Pons (tissue), 1 donor: ENCODE results near the gene LIPK.
A peak's percentile ranks its signal among the peaks of the same experiment; 100 is the strongest.
"Not testable (repeated sequence)": the region's sequence is repeated elsewhere in the genome, so short reads cannot be mapped to it uniquely, and the experiment has no call there.

Experiments used
- DNase-seq: peaks from one replicate; pipeline ENCODE4 v3.0.0-alpha.2; 2016; ENCODE audit warnings: low spot score

Gene LIPK

GRCh38 chr10:88715517-88715916 is 9.5 kb downstream of the LIPK start:
- DNase-seq, result no peak

- no peak for DNase-seq
These were observed 15.3 kb downstream of the LIPK start for GRCh38 chr10:88721392-88721791.

- DNase-seq, result peak; percentile 4
These were observed 19.7 kb downstream of the LIPK start for GRCh38 chr10:88725798-88726197.

- DNase-seq, result no peak
These were observed 22.2 kb downstream of the LIPK start for GRCh38 chr10:88728107-88728763.

- no peak for DNase-seq
These were observed 24.8 kb downstream of the LIPK start for GRCh38 chr10:88730864-88731263.

GRCh38 chr10:88731296-88731695 is 25.2 kb downstream of the LIPK start:
- DNase-seq, result peak; percentile 5

- no peak for DNase-seq
These were observed 27.2 kb downstream of the LIPK start for GRCh38 chr10:88733215-88733614.

GRCh38 chr10:88735661-88736060 is 29.6 kb downstream of the LIPK start:
- no peak for DNase-seq

- not testable (repeated sequence) for DNase-seq
These were observed 35.9 kb downstream of the LIPK start for GRCh38 chr10:88741921-88742320.

- DNase-seq, result no peak
These were observed 36.4 kb downstream of the LIPK start for GRCh38 chr10:88742448-88742847.

- no peak for DNase-seq
These were observed 38.0 kb downstream of the LIPK start for GRCh38 chr10:88744002-88744401.

- no peak for DNase-seq
These were observed 39.6 kb downstream of the LIPK start for GRCh38 chr10:88745633-88746032.

- no peak for DNase-seq
These were observed 48.2 kb downstream of the LIPK start for GRCh38 chr10:88754287-88754686.

GRCh38 chr10:88755753-88756152 is 49.7 kb downstream of the LIPK start:
- no peak for DNase-seq

- no peak for DNase-seq
These were observed 50.6 kb downstream of the LIPK start for GRCh38 chr10:88756660-88757059.

- DNase-seq, result peak; percentile 52
These were observed 53.5 kb downstream of the LIPK start, which contains the start of gene LIPN for GRCh38 chr10:88759366-88760101. LIPN (plus strand) TSS chr10:88760020; CDS start chr10:88761406, 1,386 bp downstream.

- DNase-seq, result no peak
These were observed 56.9 kb downstream of the LIPK start for GRCh38 chr10:88762906-88763305.

GRCh38 chr10:88763441-88763840 is 57.4 kb downstream of the LIPK start:
- DNase-seq, result no peak

GRCh38 chr10:88764110-88764509 is 58.1 kb downstream of the LIPK start:
- no peak for DNase-seq

GRCh38 chr10:88765816-88766215 is 59.8 kb downstream of the LIPK start:
- no peak for DNase-seq

GRCh38 chr10:88769384-88769783 is 63.3 kb downstream of the LIPK start:
- DNase-seq, result no peak

- no peak for DNase-seq
These were observed 75.2 kb downstream of the LIPK start for GRCh38 chr10:88781206-88781605.

- no peak for DNase-seq
These were observed 76.2 kb downstream of the LIPK start for GRCh38 chr10:88782222-88782621.

GRCh38 chr10:88783724-88784123 is 77.7 kb downstream of the LIPK start:
- no peak for DNase-seq
